ENCODE measurements around the gene OR6C2.
"Not testable (repeated sequence)": the region's sequence is repeated elsewhere in the genome, so short reads cannot be mapped to it uniquely, and the experiment has no call there.

OR6C2 gene

DNA sequence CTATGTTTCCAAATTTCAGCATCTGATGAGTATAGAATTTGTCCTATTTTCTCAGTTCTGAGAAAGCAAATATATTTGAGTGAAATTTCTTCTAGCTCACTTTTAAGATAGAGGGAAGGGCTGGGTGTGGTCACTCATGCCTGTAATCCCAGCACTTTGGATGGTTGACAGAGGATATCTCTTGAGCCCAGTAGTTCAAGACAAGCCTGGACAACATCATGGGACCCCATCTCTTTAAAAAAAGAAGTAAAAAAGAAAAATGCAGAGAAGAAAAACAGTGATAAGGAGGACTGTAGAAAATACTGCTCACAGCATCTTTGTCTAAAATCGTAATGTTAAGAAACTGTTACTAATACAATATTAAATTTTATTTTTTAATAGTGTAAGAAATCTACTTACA, 28.4 kb downstream of the OR6C2 start:
- no peak for DNase-seq (ENCODE audit: low read depth in 2 of 2)

- not testable (repeated sequence) for DNase-seq (ENCODE audit: low read depth in 2 of 2)
These were observed 35.3 kb downstream of the OR6C2 start for GRCh38 chr12:55479136-55479535.

- not testable (repeated sequence) for DNase-seq (ENCODE audit: low read depth in 2 of 2)
These were observed 40.4 kb downstream of the OR6C2 start for GRCh38 chr12:55484284-55484683.

DNA sequence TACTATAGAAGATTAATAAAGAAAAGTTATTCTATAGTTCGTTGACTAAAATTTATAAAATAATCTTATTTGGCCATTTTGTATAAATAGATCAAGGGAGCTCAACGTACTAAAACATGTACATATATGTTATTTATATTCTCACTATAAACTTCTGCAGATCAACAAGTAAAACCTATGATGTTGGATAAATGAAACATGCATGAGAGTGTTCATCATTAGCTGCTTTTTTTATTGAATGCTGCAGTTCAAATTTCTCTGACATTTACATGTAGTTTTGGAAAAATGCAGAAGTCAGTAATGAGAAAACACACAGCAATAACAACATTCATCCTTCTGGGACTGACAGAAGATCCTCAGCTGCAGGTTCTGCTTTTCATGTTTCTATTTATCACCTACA, 48.2 kb downstream of the OR6C2 start, which contains the start of gene OR6C68:
OR6C68 (plus strand) TSS at position 301 of the 400 bp plus-strand sequence; CDS start at position 301, 0 bp downstream.
- DNase-seq (ENCODE audit: low read depth in 2 of 2): no peak

DNA sequence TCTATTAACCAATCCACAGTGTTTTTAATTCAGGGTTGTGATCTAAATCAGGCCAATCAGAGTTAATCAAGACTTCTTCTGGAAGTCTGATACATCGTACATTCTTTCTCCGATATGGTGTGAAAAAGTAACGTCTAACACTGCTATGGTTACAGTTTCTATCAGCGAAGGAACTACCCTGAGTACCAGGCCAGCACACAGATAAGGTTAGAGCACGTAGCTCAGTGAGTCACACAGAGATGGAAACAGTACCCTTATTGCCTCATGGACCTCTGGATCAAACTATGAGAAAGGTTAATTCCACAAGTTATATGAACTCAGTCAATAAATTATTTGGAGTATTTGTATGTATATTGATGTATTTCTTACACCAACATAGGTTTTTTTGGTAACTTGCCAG, 51.6 kb downstream of the OR6C2 start:
- no peak for DNase-seq (ENCODE audit: low read depth in 2 of 2)

- no peak for DNase-seq (ENCODE audit: low read depth in 2 of 2)
These were observed 55.4 kb downstream of the OR6C2 start for GRCh38 chr12:55499231-55499630.

- no peak for DNase-seq (ENCODE audit: low read depth in 2 of 2)
These were observed 56.0 kb downstream of the OR6C2 start for GRCh38 chr12:55499810-55500252.

- DNase-seq (ENCODE audit: low read depth in 2 of 2): no peak
These were observed 57.7 kb downstream of the OR6C2 start for GRCh38 chr12:55501601-55502000.

All from fibroblast of skin of left biceps (primary cell).